HG02852 (cell line): ENCODE measurements around the gene ELMOD3.
"Not testable (repeated sequence)": the region's sequence is repeated elsewhere in the genome, so short reads cannot be mapped to it uniquely, and the experiment has no call there.

Experiments
- ATAC-seq: cut with Tn5 transposase; IDR thresholded peaks from one replicate; pipeline ENCODE4 v1.9.1; 2021; ENCODE audit warnings: mild to moderate bottlenecking, moderate library complexity; ENCODE audit not compliant: unreplicated experiment

The ELMOD3 gene

DNA sequence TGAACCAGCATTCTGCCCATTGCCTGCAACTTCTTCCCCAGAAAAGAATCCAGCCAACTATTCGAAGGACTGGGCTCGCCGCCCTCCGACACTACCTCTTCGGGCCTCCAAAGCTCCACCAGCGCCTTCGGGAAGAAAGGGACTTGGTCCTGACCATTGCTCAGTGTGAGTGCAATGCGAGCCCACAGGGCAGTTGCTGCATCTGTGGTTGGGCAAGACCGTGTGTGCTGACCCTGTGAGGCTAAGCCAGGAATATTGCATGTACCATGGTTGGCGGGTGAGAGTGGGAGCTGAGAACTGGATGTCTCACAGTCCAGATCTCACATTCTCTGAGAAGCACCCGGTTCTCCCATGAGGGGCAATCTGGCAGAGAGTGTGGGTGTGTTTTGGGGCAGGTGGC lies 16.5 kb downstream of the ELMOD3 start:
- ATAC-seq, result no peak

DNA sequence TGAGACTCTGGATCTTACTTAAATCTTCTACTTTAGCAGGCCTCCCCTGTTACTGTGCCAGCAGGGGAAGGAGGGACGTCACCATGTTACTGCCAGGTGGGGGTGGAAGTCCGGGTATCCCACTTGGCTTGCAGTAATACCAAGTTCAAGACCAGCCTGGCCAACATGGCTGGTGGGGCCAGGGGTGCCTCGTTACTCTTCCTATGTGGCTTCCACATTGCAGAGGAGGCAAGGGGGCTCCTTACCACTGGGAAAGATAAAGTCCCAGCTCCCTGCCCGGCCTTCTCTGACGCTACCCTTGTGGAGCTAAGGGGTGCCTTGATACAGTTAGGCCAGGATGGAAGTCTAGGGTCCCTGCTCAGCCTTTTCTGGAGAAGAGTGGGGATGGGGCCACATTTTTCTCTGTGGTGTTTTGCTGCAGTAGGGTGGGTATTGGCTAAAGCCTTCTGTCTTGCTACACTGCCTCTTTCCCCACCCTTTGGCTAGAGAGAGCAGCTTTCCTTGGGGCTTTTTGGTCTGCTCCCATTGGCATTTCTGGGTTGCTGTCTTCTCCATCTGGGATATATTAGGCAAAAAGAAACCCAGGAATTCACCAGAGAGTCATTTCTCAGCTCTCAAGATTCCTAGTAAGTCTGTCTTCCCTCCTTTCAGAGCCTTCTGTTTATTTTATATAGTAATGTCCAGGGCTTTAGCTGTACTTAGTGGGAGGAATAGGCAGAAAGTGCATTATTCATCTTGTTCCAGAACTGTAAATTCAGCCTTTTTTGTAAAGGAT lies 21.9 kb downstream of the ELMOD3 start:
- no peak for ATAC-seq

DNA sequence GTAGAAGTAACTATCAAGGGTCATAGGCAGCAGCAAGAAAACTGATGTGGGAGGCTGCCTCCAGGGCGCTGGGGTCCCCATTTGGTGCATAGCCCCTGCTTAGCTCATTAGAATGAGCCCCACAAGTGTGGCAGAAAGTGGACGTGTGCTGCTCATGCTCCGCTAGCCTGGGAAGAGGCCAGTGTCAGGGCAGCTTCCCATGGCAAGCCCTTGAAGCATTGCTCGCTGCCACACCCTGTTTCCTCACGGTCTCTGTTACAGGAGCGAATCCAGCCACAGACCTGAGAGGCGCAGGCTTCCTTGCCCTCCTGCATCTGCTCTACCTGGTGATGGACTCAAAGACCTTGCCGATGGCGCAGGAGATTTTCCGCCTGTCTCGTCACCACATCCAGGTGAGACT lies 22.5 kb downstream of the ELMOD3 start:
- ATAC-seq, result no peak

DNA sequence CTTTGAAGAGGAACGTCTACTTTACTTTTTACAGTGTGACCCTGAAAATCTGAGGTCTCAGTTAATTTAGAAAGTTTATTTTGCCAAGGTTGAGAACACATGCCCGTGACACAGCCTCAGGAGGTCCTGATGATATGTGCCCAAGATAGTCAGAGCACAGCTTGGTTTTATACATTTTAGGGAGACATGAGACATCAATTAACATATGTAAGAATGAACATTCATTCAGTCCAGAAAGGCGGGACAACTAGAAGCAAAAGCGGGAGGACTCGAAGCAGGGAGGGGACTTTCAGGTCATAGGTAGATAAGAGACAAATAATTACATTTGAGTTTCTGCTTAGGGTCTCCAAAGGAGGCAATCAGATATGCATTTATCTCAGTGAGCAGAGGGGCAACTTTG lies 23.7 kb downstream of the ELMOD3 start:
- ATAC-seq, result no peak

DNA sequence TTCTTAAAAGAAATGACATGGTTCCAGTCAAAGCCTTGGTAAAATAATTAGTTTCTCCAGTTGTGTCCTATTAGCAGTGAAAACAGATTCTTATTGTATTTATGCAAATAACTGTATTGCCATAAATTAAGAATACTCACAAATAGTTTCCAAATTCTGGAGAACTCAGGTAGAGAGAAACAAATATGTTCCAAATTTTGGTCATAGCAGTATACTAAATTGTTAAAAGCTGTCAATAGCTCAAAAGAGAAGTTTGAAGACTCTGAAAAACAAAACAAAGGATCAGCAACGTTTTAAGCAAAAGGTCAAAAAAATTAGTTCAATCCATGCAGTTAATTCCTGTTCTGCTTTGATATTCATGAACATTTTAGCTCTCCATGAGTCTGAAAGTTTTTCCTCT lies 25.5 kb downstream of the ELMOD3 start:
- no peak for ATAC-seq

DNA sequence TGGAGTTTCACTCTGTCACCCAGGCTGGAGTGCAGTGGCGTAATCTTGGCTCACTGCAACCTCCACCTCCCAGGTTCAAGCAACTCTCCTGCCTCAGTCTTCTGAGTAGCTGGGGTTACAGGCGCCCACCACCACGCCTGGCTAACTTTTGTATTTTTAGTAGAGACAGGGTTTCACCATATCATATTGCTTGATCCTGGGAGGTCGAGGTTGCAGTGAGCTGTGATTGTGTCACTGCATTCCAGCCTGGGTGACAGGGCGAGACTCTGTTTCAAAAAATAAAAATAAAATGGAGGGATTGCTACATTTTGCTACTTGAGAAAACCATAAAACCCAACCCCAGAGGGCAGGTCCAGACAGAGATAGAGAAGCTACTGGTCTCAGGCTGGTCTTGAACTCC lies 28.6 kb downstream of the ELMOD3 start:
- not testable (repeated sequence) for ATAC-seq

DNA sequence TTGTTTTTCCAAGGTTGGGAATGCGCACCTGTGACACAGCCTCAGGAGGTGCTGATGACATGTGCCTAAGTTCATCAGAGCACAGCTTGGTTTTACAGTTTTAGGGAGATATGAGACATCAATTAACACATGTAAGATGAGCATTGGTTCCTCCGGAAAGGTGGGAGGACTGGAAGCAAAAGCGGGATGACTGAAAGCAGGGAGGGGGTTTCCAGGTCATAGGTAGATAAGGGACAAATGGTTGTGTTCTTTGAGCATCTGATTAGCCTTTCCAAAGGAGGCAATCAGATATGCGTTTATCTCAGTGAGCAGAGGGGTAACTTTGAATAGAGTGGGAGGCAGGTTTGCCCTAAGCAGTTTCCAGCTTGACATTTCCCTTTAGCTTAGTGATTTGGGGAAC lies 29.3 kb downstream of the ELMOD3 start:
- no peak for ATAC-seq

DNA sequence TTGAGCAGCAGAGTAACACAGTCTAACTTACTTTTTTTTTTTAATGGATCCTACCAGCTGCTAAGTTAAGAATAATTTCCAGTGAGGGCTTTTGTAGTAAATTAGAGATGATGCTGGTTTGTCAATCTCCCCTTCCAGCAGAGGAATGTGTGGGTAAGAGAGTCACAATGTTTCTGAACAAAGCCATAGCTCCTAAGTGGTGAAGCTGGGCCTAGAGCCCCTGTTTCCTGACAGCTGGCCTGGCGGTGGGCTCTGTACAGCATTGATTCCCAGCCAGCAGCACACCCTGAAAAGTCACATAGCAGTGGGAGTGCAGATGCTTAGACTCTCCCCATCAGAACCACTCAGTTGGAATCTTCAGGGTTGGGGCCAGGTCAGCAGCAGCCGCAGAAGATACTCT lies 31.2 kb downstream of the ELMOD3 start:
- no peak for ATAC-seq

DNA sequence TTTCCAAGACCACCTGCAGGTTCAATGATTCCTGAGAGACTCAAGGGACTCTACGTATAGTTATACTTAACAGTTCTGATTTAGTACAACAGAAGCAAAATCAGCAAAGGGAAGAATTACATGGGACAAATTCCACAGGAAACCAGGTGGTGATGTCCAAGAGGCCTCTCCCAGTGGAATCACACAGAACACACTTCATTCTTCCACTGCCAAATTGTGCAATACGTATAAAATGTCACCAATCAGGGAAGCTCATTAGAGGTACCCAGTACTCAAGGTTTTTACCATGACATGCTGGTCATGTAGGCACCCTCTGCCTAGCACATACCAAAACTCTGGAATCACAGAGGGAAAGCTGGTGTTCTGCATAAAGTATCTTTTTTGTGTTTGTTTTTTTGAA lies 33.2 kb downstream of the ELMOD3 start:
- no peak for ATAC-seq

DNA sequence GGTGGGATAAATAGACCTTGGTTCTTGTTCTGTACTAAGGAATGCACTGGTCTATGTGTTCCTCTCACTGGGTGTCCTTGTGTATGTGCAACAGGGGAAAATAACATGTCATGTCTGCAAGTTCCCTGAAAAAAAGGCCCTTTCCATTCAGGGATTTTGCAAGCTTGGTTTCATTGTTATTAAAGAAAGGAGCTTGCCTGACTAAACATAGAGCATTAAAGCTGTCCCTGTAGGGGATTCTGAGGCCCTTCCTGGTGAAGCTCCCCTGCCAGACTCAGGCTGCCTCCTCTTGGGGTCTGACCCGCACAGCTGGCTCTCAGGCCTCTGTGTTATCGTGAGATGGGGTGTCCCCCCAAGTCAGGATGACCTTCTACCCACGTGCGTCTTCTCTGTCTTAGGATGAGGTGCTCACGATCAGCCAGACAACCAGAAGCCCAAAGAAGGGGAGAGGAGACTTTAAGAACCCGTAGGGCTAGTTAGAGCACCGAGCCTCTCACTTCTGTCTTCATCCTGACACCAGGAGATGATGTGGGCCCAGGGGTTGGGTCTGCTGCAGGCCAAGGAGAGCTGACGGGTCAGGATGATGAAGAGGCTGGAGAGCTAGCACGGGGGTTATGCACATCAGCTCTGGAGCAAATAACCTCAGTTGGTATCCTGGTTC lies 34.4 kb downstream of the ELMOD3 start:
- no peak for ATAC-seq

DNA sequence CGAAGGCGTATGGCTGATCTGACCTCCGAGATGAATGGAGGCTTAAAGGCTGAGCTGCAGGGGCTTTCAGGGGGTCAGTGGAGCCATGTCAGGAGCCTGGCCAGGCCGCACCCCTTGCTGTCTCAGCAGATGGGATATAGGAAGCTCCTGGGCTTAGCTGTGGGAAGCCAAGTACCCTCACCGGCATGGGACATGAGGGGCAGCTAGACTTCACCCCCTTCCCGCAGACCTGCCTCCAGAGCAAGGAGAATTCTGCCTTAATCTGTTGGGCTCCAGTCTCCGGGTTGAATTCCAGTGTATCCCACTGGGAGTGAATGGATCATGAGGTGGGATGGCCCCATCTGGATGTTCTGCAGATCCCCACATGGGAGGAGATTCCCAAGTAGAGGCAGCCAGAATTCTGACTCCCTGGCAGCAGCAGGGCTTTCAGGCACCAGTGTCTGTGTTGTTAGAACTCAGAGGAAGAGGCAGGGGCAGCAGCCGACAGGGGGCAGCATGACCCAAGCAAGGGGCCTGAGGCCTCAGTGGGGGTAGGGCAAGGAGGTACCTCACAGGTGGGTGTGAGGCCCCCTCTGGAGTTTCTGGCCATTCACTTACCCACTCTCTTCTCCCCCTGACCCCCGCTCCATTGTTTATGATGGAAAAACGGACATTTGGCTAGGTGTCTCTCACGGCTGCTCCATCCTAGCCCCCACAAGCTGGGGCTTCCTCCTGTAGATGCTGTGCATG lies 36.5 kb downstream of the ELMOD3 start:
- ATAC-seq, result no peak

DNA sequence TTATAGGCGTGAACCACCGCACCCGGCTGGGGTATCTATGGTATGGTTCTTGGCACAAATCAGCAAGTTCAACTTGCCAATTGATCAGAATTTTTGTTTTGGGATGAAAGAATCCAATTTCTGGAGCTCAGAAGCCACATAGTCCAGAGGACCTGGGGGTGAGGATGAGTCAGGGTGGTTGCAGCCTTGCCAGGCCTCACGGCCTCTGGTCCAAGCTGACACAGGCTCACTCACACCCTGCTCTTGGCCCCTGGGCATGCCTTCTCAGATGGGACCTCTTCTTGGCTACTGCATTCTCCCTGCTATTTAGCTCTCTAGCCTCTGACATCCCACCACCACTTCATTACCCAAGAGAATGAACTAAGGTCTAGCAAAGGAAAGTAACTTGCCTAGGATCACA lies 39.3 kb downstream of the ELMOD3 start:
- no peak for ATAC-seq

DNA sequence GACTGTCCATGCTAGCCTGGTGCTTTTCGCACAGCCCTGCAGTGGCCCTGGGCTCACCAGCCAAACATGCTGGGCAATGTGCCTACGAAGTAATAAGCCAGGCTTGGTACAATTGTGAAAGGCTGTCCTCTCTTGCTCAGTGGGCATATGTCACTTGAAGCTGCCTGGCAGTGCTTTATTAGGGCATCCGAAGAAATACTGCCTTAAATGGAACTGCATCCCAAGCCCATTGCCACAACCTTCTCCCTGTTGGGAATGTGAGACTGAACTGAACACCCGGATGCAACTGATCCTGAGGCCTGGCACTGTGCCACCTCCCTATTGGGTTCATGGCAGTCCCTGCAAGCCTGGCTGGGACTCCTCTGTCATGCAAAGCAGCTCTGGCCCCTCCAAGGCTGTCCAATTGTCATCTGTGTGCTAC lies 39.7 kb downstream of the ELMOD3 start:
- ATAC-seq, result no peak

DNA sequence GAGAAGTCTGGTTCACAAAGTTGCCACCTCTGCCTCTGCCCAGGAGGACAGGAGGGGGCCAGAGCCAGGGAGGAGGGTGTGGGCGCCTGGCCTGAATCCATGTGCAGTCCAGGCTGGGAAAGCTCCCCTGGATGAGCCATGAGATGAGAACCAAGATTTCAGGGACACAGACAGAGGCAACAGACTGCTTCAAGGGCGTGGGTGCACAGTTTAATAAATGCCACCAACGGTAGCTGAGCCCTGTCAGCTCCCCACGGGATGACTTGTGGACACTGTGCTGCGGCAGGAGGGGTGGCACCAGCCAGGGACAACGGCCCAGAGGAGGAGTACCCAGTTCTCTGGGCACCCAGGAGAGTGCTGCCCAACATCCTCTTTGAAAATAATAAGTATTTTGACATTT lies 40.4 kb downstream of the ELMOD3 start:
- ATAC-seq, result no peak

DNA sequence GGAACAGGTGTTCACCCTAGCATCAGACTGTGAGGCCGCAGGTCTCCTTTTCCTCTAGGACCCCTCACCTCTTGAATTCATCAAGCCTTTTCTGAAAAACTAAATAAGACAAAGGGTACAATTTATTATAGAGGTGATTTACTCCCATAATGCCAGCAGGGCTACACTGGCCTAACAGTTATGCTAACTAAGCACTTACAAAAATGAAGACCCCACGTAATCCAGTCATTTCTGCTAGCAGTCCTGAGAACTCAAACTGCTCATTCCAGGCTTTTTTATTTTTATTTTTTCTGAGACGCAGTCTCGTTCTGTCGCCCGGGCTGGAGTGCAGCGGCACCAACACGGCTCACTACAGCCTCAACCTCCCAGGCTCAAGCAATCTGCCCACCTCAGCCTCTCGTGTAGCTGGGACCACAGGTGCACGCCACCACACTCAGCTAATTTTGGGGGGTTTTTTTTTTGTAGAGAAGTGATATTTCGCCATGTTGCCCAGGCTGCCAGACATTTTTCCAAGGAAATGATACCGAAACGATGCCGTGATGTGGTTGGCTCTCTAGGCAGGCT lies 41.4 kb downstream of the ELMOD3 start:
- no peak for ATAC-seq

DNA sequence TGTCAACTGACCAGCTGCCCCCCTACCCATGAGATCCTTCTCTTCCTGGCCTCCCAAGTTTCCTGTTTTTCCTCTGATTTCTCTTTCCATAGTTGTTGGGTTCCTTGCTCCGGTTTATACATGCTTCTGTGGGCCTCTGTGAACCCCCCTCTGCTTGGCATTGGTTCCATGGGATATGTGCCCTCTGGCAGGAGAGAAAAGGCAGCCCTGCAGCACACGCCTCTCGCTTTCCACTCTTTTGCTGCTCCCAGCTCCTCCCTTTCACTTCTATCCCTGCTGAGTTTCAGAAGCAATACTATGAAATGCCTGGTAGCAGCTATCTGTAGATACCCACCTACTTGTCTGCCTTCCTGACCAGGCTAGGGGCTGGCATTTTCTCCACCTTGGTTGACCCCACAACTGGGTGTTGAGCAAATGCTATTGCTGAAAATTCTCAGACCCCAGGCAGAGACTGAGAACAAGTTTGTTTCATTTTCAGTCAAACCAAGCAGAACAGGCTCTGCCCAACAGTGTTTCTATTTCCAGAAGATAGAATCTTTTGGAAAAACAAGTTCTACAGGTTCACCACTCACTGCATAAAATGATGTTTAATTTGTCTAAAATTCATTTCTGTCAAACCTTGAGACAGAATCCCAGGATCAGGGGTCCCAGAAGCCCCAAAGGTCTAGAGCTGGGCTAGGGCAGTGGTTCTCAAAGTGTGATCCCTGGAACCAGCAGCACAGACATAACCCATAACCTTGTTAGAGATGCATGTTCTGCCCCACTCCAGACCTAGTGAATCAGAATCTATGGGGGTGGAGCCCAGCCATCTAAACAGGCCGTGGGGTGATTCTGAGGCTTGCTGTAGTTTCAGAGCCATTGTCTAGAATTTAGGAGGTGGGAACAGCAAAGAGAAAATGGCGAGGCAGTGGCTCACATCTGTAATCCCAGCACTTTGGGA lies 42.2 kb downstream of the ELMOD3 start:
- ATAC-seq, result no peak

DNA sequence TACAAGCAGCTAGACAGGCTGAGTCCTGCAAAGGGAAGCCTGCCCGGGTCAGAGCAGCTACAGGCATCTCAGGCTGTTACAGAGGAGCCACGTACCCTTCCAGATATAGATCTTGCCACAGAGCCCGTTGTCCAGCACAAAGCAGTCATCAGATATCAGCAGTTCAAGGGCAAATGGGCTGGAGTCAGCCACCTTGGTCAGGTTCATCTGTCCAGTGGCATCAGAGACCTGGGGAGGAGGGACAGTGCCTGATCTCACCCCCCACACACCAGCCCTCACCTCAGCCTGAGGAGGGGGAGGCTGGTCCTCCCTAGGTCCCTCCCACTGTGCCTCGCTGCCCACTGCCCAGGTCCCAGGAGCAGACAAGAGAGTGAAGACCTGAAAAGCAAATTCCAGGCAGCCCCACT lies 43.4 kb downstream of the ELMOD3 start:
- no peak for ATAC-seq

DNA sequence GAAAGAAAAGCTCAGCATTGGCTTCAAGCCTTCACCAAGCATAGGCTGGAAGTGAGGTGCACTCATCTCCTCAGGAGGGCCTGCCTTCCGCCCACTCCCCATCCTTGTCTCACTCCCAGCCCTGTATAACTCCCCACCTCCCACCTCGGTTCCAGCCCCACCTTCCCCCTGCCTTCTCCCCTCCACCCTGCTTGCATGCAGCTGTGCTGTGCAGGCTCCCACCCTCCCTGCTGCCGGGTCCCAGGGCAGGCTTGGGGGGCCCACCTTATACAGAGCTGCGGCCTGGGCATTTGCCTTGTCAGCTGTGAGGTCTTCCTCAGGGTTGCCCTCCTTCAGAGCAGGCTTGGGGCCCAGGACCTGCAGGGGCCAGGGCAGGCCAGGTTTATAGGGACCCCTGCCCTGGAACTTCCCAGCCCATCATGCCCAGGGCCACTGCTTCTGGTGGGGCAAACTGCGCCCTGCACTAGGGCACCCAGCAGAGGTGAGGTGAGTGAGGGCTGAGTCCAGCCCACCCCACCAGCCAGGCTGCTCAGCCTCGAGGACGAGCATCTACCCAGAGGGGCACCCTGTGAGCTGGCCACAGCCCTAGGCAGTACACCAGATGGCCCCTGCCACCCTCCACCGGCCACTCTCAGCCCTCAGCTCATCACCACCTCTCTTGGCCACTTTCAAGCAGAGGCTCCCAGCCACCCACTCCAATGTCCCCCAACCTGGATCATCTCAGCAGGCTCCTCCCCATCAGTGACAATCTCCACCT lies 44.0 kb downstream of the ELMOD3 start:
- ATAC-seq, result no peak

DNA sequence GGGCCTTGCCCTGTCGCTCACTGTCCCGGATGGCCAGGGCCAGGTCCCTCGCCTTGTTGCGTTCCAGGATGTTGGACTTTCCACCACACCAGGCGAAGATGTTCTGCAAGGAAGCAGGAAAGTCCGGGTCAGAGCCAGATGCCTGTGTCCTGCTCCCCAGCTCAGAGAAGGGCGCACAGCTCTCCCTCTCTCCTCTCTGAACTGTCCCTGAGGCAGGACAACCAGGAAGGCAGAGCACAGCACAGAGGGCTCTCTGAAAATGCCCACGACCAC lies 44.5 kb downstream of the ELMOD3 start:
- ATAC-seq, result no peak

DNA sequence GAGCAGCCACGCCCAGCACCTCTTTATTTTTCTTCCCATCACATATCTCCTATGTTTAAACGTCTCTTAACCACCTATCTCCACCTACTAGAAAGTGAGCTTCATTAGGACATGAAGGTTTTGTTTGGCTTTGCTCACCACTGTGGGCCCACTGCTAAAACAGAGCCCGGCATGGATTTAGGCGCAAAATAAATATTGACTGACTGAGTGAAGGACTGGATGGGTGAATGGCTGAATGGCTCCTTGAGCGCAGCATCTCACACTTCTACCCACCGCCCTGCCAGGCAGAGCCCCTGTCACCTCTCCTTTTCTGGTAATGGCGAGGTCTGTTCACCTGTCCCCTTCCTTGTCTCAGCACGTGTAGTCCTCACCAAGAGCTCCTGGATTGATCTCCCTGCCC lies 45.5 kb downstream of the ELMOD3 start:
- no peak for ATAC-seq
